AG04450 (cell line): ENCODE results near the gene BCO2. TPM values are rescaled to one million over a fixed set of nuclear protein-coding genes. Genes with fewer than 3 reads are reported as not detected.

ENCODE experiments used
- CTCF ChIA-PET: fragments of 300-600, 350-600 bp; formaldehyde crosslinking; extraction: SDS; loops from one replicate; lab custom pipeline; 2022; ENCODE audit warnings: antibody characterized with exemption, inconsistent platforms; lab: Charles Lee
- POLR2A ChIA-PET: fragments of 350-600 bp; formaldehyde crosslinking; extraction: SDS; loops from one replicate; lab custom pipeline; 2021; ENCODE audit warnings: antibody characterized with exemption, inconsistent platforms; lab: Yijun Ruan, JAX
- DNase-seq: peaks from one replicate; pipeline ENCODE4 v3.0.0-alpha.2; 2011; ENCODE audit warnings: low read depth, low spot score
- H3K27ac ChIP-seq: one replicate; pipeline ENCODE4 v1.5.1; 2012; ENCODE audit warnings: low read depth, low read length, control low read depth
- H3K27me3 ChIP-seq: one replicate; pipeline ENCODE4 v1.6.0; 2012; ENCODE audit warnings: low read length; ENCODE audit not compliant: control insufficient read depth, insufficient read depth
- H3K4me3 ChIP-seq: 2 replicates; pipeline ENCODE4 v1.5.1; 2011; ENCODE audit warnings: mild to moderate bottlenecking, low read depth, low read length, control low read depth
- H3K9me3 ChIP-seq: 2 replicates; pipeline ENCODE4 v1.5.1; 2012; ENCODE audit warnings: low read length; ENCODE audit not compliant: control insufficient read depth, insufficient read depth
- polyA plus RNA-seq: library from polyadenylated mRNA; depleted of rRNA; stranded (reverse); fragments of >200 nt; gene quantifications from 2 replicates; pipeline ENCODE4 v1.2.3, GENCODE V29; 2011
- TF ChIP-seq, protein P1 (sequence below): IDR thresholded peaks from 2 replicates; pipeline ENCODE4 v1.5.1; 2011; ENCODE audit warnings: low read depth, low read length, control low read depth, inconsistent platforms

Gene BCO2
- polyA plus RNA-seq, 1 experiment = 1.3 TPM

DNA sequence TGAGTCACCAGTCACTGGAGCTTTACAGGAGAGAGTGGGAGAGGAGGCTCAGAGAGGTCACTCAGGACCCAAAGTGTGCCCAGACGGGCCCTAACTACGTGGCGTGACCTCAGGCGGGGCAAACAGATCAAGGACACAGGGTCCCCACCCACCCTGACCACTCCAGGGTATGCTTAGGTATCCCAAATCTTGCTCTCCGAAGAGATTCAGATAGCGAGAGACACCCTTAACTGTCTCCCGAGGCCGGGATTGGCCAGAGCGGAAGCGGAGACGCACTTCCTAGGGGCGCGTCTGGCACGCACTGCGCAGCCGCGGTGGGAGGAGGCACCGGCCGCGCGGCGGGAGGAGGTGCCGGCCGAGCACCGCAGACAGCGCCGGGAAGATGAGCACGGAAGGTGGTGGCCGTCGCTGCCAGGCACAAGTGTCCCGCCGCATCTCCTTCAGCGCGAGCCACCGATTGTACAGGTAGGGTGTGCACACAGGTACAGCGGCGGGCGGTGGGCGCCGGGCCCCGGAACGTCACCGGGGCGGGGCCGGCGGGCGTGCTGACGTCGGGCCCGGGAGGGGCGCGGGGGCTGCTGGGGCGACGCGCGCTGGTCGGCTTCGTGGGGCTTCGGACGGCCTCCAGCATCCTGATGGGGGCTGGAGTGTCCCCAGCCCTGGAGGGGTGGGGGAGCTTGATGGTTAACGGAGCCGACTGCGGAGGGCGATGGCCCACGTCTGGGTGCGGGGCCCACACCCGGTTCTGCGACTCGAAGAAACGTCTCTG, 50.9 kb downstream of the BCO2 start, which contains the start of gene PTS:
Gene PTS (plus strand): TSS at position 367 of the 769 bp plus-strand sequence. CDS start 16 bp downstream, at position 383.
- Histone ChIP-seq H3K4me3 (peak within 1 kb of the TSS; percentile 81), H3K27ac (peak within 1 kb of the TSS; percentile 95), H3K27me3 (no peaks in the 10 kb centered on the region), H3K9me3 (no peaks in the 10 kb centered on the region)
- DNase-seq = no peak
- CTCF ChIA-PET = interaction anchor here (0.7 to 15.0 kb wide), 4 partner anchors 11 to 1064 kb away, joined by 3 to 711 read pairs (median 4); no protein-coding TSS in a partner anchor
- POLR2A ChIA-PET = interaction anchor here (0.5 to 1.7 kb wide), 4 partner anchors 15 to 139 kb away, joined by 3 to 4 read pairs (median 3); no protein-coding TSS in a partner anchor
- TF ChIP-seq, protein P1, sequence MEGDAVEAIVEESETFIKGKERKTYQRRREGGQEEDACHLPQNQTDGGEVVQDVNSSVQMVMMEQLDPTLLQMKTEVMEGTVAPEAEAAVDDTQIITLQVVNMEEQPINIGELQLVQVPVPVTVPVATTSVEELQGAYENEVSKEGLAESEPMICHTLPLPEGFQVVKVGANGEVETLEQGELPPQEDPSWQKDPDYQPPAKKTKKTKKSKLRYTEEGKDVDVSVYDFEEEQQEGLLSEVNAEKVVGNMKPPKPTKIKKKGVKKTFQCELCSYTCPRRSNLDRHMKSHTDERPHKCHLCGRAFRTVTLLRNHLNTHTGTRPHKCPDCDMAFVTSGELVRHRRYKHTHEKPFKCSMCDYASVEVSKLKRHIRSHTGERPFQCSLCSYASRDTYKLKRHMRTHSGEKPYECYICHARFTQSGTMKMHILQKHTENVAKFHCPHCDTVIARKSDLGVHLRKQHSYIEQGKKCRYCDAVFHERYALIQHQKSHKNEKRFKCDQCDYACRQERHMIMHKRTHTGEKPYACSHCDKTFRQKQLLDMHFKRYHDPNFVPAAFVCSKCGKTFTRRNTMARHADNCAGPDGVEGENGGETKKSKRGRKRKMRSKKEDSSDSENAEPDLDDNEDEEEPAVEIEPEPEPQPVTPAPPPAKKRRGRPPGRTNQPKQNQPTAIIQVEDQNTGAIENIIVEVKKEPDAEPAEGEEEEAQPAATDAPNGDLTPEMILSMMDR = no peak

DNA sequence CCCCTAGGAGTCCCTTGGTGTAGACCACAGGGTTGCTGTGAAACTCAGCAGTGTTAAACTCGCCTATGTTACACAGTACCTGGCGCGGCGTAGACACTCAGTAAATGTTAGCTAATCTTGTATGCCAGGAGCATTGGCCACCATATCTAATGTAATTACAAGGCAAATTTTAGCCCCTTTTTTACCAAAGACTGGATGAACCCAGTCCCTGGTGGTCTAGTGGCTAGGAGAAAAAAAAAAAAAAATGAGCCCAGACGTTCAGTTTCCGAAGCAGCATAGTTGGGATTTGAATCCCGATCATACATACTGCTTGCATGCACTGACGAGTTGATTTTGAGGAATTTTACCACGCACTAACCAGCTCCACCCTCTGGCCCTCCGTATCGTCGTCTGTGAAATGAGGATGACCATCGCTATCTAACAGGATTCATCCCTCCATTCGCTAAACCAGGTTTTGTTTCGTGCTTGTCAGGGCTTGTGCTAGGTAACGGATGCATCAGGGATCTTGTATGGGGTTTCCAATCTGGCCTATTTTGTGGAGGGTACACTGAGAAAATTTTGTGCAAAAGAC, 51.6 kb downstream of the BCO2 start:
- H3K4me3 ChIP-seq = peak overlapping the region; percentile 81
- no peaks in the 10 kb centered on the region for H3K27me3 ChIP-seq
- ChIA-PET CTCF (interaction anchor here (1.3 to 15.0 kb wide), 3 partner anchors 55 to 1063 kb away, joined by 4 to 711 read pairs (median 4); no protein-coding TSS in a partner anchor), POLR2A (interaction anchor here (0.5 to 1.7 kb wide), 4 partner anchors 14 to 139 kb away, joined by 3 to 4 read pairs (median 3); no protein-coding TSS in a partner anchor)
- no peaks in the 10 kb centered on the region for H3K9me3 ChIP-seq
- peak overlapping the region; percentile 89 for H3K27ac ChIP-seq
- DNase-seq = no peak
- TF ChIP-seq, protein P1 = no peak; the same call in 1 of the 2 replicates

DNA sequence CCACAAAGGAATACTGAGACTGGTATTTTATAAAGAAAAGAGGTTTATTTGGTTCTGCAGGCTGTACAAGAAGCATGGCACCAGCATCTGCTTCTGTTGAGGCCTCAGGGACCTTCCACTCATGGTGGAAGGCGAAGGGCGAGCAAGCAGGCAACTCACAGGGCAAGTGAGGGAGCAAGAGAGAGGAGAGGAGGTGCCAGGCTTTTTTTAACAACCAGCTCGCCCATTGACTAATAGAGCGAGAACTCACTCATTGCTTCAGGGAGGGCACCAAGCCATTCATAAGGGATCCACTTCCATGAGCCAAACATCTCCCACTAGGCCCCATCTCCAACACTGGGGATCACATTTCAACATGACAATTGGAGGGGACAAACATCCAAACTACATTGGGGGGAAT, 52.2 kb downstream of the BCO2 start:
- DNase-seq = no peak
- Histone ChIP-seq H3K27me3 (no peaks in the 10 kb centered on the region), H3K27ac (no peak overlapping the region), H3K4me3 (peak overlapping the region; percentile 81), H3K9me3 (no peaks in the 10 kb centered on the region)
- ChIA-PET POLR2A (interaction anchor here (0.7 to 1.7 kb wide), 2 partner anchors 13 to 53 kb away, joined by 3 to 4 read pairs; no protein-coding TSS in a partner anchor), CTCF (interaction anchor here (0.7 to 15.0 kb wide), 3 partner anchors 8 to 329 kb away, joined by 4 to 711 read pairs (median 5); no protein-coding TSS in a partner anchor)
- TF ChIP-seq, protein P1 = no peak

DNA sequence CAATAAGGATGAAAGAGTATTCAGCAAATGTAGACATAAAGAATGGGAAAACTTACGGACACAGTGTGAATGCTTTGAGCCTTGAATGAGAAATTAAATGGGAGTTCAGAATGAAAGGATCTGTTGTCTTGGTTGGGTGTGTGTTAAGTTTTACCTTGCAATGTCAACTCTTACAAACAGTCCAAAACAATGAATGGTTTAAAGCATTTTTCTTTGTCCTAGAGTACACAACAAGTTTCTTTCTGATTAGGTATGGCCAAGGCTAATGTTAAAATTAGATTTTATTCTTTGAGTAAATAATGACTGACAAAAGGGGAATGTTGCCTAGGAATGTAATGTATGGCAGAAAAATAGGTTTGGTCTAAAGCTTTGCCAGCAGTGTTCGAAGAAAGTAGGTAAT, 53.4 kb downstream of the BCO2 start:
- ChIA-PET CTCF (interaction anchor here (2.7 to 5.2 kb wide), 2 partner anchors 9 to 51 kb away, joined by 9 to 54 read pairs; no protein-coding TSS in a partner anchor), POLR2A (no interaction called here)
- Histone ChIP-seq H3K9me3 (no peaks in the 10 kb centered on the region), H3K4me3 (no peak overlapping the region), H3K27me3 (no peaks in the 10 kb centered on the region), H3K27ac (no peak overlapping the region)
- TF ChIP-seq, protein P1 = no peak
- no peak for DNase-seq
